MM.1S (cell line): ENCODE data around the gene SMYD4.

Source experiments
- DNase-seq: peaks from one replicate; pipeline ENCODE4 v3.0.0-alpha.2; 2015
- H2AFZ ChIP-seq: fragments of 300-600 bp; sonication (generic); 2 replicates; pipeline ENCODE4 v1.6.0; 2016; ENCODE audit warnings: antibody characterized with exemption, low read length
- H3F3A ChIP-seq: fragments of 300-600 bp; sonication (generic); 2 replicates; pipeline ENCODE4 v1.6.1; 2016; ENCODE audit warnings: mild to moderate bottlenecking, antibody characterized with exemption, low read length, moderate library complexity, mixed read lengths; ENCODE audit not compliant: insufficient read depth
- H3K27ac ChIP-seq: fragments of 300-600 bp; sonication (generic); 2 replicates; pipeline ENCODE4 v1.5.1; 2016; ENCODE audit warnings: mild to moderate bottlenecking, low read length
- H3K27me3 ChIP-seq: fragments of 300-600 bp; sonication (generic); replicated peaks from 2 replicates; pipeline ENCODE4 v1.6.0; 2016; ENCODE audit warnings: low read length; ENCODE audit not compliant: insufficient read depth
- H3K36me3 ChIP-seq: fragments of 300-600 bp; sonication (generic); replicated peaks from 2 replicates; pipeline ENCODE4 v1.6.1; 2016; ENCODE audit warnings: mild to moderate bottlenecking, low read length, mixed read lengths; ENCODE audit not compliant: insufficient read depth
- H3K4me1 ChIP-seq: fragments of 300-600 bp; sonication (generic); 2 replicates; pipeline ENCODE4 v1.6.1; 2016; ENCODE audit warnings: low read length, mixed read lengths
- H3K4me2 ChIP-seq: fragments of 300-600 bp; sonication (generic); 2 replicates; pipeline ENCODE4 v1.6.0; 2016; ENCODE audit warnings: low read depth, low read length
- H3K4me3 ChIP-seq: fragments of 300-600 bp; sonication (generic); 2 replicates; pipeline ENCODE4 v1.5.1; 2016; ENCODE audit warnings: low read length, mixed read lengths
- H3K79me2 ChIP-seq: fragments of 300-600 bp; sonication (generic); 2 replicates; pipeline ENCODE4 v1.6.1; 2016; ENCODE audit warnings: mixed run types, low read length, mixed read lengths
- H3K9ac ChIP-seq: fragments of 300-600 bp; sonication (generic); 2 replicates; pipeline ENCODE4 v1.6.1; 2016; ENCODE audit warnings: low read length, mixed read lengths
- H3K9me2 ChIP-seq: fragments of 300-600 bp; sonication (generic); replicated peaks from 2 replicates; pipeline ENCODE4 v1.6.1; 2016; ENCODE audit warnings: mild to moderate bottlenecking, low read length, mixed read lengths; ENCODE audit not compliant: insufficient read depth
- H3K9me3 ChIP-seq: fragments of 300-600 bp; sonication (generic); replicated peaks from 2 replicates; pipeline ENCODE4 v1.6.1; 2016; ENCODE audit warnings: mild to moderate bottlenecking, low read length, mixed read lengths; ENCODE audit not compliant: insufficient read depth
- H4K20me1 ChIP-seq: fragments of 300-600 bp; sonication (generic); 2 replicates; pipeline ENCODE4 v1.6.1; 2016; ENCODE audit warnings: mild to moderate bottlenecking, low read length, moderate library complexity, mixed read lengths; ENCODE audit not compliant: insufficient read depth
- CTCF ChIP-seq: fragments of 300-600 bp; sonication (generic); IDR thresholded peaks from 2 replicates; pipeline ENCODE4 v1.5.1; 2016; ENCODE audit warnings: antibody characterized with exemption, low read length, mixed read lengths
- EZH2 ChIP-seq: fragments of 300-600 bp; sonication (generic); optimal IDR thresholded peaks from 2 replicates; pipeline ENCODE3; 2017; ENCODE audit warnings: low read depth, mild to moderate bottlenecking, antibody characterized with exemption, low read length, mixed read lengths
- EZH2phosphoT487 ChIP-seq: fragments of 300-600 bp; sonication (generic); IDR thresholded peaks from 2 replicates; pipeline ENCODE4 v1.6.1; 2018; ENCODE audit warnings: antibody characterized with exemption, low read length

The SMYD4 gene

GRCh38 chr17:1753767-1754429, 75.8 kb downstream of the SMYD4 start:
- Histone ChIP-seq H3F3A (no peaks in the 10 kb centered on the region), H3K4me3 (no peak overlapping the region), H3K79me2 (no peaks in the 10 kb centered on the region), H2AFZ (no peak overlapping the region), H3K9ac (no peak overlapping the region), H3K36me3 (no peaks in the 10 kb centered on the region), H3K9me2 (no peaks in the 10 kb centered on the region), H4K20me1 (no peaks in the 10 kb centered on the region), H3K4me1 (no peaks in the 10 kb centered on the region), H3K4me2 (no peak overlapping the region), H3K9me3 (no peaks in the 10 kb centered on the region), H3K27ac (no peak overlapping the region), H3K27me3 (peaks cover 29% of the 10 kb centered on the region; the same call in 1 of the 2 replicates)
- DNase-seq = no peak
- no peak for TF ChIP-seq CTCF
- TF ChIP-seq EZH2 = no peak
- TF ChIP-seq EZH2phosphoT487 = no peak

GRCh38 chr17:1752425-1753262, 77.1 kb downstream of the SMYD4 start:
- no peak for DNase-seq
- H3K4me1 ChIP-seq = no peaks in the 10 kb centered on the region
- H2AFZ ChIP-seq = no peak overlapping the region
- H3K9me3 ChIP-seq = no peaks in the 10 kb centered on the region
- H3K36me3 ChIP-seq = no peaks in the 10 kb centered on the region
- no peaks in the 10 kb centered on the region for H3K79me2 ChIP-seq
- H3K4me2 ChIP-seq = no peak overlapping the region
- no peak overlapping the region for H3K9ac ChIP-seq
- H3F3A ChIP-seq = no peaks in the 10 kb centered on the region
- no peaks in the 10 kb centered on the region for H4K20me1 ChIP-seq
- no peak overlapping the region for H3K27ac ChIP-seq
- TF ChIP-seq EZH2phosphoT487 (no peak), CTCF (no peak), EZH2 (no peak)
- H3K27me3 ChIP-seq = peaks cover 29% of the 10 kb centered on the region; the same call in 1 of the 2 replicates
- no peak overlapping the region for H3K4me3 ChIP-seq
- H3K9me2 ChIP-seq = no peaks in the 10 kb centered on the region

- Histone ChIP-seq H3K4me2 (no peak overlapping the region), H3K9me2 (no peaks in the 10 kb centered on the region), H3K79me2 (no peaks in the 10 kb centered on the region), H3K27ac (no peak overlapping the region), H3K4me3 (no peak overlapping the region), H3K9ac (no peak overlapping the region), H3K9me3 (no peaks in the 10 kb centered on the region), H3K4me1 (no peaks in the 10 kb centered on the region), H3K36me3 (no peaks in the 10 kb centered on the region), H2AFZ (no peak overlapping the region), H3K27me3 (peaks cover 22% of the 10 kb centered on the region; the same call in 1 of the 2 replicates), H3F3A (no peaks in the 10 kb centered on the region), H4K20me1 (no peaks in the 10 kb centered on the region)
- DNase-seq = no peak
- TF ChIP-seq EZH2phosphoT487 (no peak), CTCF (no peak), EZH2 (no peak)
Measured at GRCh38 chr17:1750628-1751027, 79.1 kb downstream of the SMYD4 start.
